ENCODE data around the gene MDM1. TPM values are rescaled to one million over a fixed set of nuclear protein-coding genes. Genes with fewer than 3 reads are reported as not detected.
A peak's percentile ranks its signal among the peaks of the same experiment; 100 is the strongest.

MDM1 gene
- total and polyA plus RNA-seq, 2 experiments from 2014 or later: 13.6 to 18.9 TPM

DNA sequence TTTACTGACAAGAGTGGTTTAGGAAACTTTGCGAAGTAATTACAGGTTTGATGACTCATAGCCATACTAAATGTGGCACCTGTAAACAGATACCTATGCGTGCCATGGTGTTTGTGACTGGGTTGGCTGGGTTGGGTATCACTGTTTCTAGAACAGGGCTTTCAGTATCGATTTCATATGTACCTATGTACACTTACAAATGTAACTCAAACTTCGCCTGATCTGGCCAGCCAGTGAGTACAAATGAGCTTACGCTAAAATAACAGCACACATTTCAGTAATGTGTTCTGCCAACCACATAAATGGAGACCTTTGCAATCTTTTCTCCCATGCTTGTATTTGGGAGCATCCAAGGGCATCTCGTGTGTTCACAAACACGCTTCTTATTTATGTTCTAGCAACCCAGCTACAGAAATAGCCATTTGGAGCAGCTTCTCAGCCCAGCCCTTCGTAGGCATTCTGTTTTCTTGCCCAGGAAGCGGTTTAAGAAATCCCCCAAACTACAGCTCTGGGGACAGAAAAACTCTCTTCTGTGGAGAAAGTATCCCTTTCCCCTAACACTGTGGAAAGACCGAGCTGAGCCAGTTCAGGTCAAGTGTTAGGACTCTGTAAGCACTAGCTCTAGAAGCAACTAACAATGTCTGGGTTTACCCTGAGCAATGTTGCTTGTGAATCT, 42.3 kb upstream of the MDM1 start:
- Histone ChIP-seq H3K36me3 (ENCODE audit: insufficient read depth) (no peaks in the 10 kb centered on the region), H3K4me3 (no peak overlapping the region), H3K27me3 (ENCODE audit: insufficient read depth) (no peaks in the 10 kb centered on the region), H3K4me1 (ENCODE audit: insufficient read depth) (peaks cover 20% of the 10 kb centered on the region), H3K4me2 (no peak overlapping the region), H3K27ac (ENCODE audit: low read depth) (no peak overlapping the region), H3K9me2 (ENCODE audit: insufficient read depth) (no peaks in the 10 kb centered on the region), H4K20me1 (replicated peaks; ENCODE audit: insufficient read depth) (no peaks in the 10 kb centered on the region), H2AFZ (peak overlapping the region; percentile 89), H3F3A (replicated peaks; ENCODE audit: low read depth) (no peaks in the 10 kb centered on the region; the same call in 1 of the 2 replicates), H3K79me2 (replicated peaks; ENCODE audit: insufficient read depth) (no peaks in the 10 kb centered on the region)
- no peaks in the 10 kb centered on the region for H3K9me3 Mint-ChIP-seq
- peaks cover 26% of the 10 kb centered on the region for H3K4me1 Mint-ChIP-seq
- TF ChIP-seq, protein P1, sequence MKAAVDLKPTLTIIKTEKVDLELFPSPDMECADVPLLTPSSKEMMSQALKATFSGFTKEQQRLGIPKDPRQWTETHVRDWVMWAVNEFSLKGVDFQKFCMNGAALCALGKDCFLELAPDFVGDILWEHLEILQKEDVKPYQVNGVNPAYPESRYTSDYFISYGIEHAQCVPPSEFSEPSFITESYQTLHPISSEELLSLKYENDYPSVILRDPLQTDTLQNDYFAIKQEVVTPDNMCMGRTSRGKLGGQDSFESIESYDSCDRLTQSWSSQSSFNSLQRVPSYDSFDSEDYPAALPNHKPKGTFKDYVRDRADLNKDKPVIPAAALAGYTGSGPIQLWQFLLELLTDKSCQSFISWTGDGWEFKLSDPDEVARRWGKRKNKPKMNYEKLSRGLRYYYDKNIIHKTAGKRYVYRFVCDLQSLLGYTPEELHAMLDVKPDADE (IDR thresholded peaks at IDR 0.05): no peak
- TF ChIP-seq CREB1 (CRISPR knock-in tag; IDR thresholded peaks at IDR 0.05; ENCODE audit: low read depth): no peak
- TF ChIP-seq JUNB (IDR thresholded peaks at IDR 0.05; ENCODE audit: unreplicated experiment): no peak
- TF ChIP-seq POLR2AphosphoS5 (IDR thresholded peaks at IDR 0.05; ENCODE audit: low read depth): no peak
- TF ChIP-seq, protein P2, sequence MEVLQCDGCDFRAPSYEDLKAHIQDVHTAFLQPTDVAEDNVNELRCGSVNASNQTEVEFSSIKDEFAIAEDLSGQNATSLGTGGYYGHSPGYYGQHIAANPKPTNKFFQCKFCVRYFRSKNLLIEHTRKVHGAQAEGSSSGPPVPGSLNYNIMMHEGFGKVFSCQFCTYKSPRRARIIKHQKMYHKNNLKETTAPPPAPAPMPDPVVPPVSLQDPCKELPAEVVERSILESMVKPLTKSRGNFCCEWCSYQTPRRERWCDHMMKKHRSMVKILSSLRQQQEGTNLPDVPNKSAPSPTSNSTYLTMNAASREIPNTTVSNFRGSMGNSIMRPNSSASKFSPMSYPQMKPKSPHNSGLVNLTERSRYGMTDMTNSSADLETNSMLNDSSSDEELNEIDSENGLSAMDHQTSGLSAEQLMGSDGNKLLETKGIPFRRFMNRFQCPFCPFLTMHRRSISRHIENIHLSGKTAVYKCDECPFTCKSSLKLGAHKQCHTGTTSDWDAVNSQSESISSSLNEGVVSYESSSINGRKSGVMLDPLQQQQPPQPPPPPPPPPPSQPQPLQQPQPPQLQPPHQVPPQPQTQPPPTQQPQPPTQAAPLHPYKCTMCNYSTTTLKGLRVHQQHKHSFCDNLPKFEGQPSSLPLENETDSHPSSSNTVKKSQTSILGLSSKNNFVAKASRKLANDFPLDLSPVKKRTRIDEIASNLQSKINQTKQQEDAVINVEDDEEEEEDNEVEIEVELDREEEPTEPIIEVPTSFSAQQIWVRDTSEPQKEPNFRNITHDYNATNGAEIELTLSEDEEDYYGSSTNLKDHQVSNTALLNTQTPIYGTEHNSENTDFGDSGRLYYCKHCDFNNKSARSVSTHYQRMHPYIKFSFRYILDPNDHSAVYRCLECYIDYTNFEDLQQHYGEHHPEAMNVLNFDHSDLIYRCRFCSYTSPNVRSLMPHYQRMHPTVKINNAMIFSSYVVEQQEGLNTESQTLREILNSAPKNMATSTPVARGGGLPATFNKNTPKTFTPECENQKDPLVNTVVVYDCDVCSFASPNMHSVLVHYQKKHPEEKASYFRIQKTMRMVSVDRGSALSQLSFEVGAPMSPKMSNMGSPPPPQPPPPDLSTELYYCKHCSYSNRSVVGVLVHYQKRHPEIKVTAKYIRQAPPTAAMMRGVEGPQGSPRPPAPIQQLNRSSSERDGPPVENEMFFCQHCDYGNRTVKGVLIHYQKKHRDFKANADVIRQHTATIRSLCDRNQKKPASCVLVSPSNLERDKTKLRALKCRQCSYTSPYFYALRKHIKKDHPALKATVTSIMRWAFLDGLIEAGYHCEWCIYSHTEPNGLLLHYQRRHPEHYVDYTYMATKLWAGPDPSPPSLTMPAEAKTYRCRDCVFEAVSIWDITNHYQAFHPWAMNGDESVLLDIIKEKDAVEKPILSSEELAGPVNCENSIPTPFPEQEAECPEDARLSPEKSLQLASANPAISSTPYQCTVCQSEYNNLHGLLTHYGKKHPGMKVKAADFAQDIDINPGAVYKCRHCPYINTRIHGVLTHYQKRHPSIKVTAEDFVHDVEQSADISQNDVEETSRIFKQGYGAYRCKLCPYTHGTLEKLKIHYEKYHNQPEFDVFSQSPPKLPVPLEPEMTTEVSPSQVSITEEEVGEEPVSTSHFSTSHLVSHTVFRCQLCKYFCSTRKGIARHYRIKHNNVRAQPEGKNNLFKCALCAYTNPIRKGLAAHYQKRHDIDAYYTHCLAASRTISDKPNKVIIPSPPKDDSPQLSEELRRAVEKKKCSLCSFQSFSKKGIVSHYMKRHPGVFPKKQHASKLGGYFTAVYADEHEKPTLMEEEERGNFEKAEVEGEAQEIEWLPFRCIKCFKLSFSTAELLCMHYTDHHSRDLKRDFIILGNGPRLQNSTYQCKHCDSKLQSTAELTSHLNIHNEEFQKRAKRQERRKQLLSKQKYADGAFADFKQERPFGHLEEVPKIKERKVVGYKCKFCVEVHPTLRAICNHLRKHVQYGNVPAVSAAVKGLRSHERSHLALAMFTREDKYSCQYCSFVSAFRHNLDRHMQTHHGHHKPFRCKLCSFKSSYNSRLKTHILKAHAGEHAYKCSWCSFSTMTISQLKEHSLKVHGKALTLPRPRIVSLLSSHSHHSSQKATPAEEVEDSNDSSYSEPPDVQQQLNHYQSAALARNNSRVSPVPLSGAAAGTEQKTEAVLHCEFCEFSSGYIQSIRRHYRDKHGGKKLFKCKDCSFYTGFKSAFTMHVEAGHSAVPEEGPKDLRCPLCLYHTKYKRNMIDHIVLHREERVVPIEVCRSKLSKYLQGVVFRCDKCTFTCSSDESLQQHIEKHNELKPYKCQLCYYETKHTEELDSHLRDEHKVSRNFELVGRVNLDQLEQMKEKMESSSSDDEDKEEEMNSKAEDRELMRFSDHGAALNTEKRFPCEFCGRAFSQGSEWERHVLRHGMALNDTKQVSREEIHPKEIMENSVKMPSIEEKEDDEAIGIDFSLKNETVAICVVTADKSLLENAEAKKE (CRISPR knock-in tag; IDR thresholded peaks at IDR 0.05): no peak
- TF ChIP-seq ZNF331 (CRISPR knock-in tag; IDR thresholded peaks at IDR 0.05; ENCODE audit: low read depth): no peak
- no peak for TF ChIP-seq EZH2phosphoT487 (IDR thresholded peaks at IDR 0.05; ENCODE audit: unreplicated experiment)
- TF ChIP-seq NANOG (IDR thresholded peaks at IDR 0.05; ENCODE audit: borderline replicate concordance): no peak
- TF ChIP-seq ZNF114 (CRISPR knock-in tag; IDR thresholded peaks at IDR 0.05): no peak
- TF ChIP-seq, protein P3, sequence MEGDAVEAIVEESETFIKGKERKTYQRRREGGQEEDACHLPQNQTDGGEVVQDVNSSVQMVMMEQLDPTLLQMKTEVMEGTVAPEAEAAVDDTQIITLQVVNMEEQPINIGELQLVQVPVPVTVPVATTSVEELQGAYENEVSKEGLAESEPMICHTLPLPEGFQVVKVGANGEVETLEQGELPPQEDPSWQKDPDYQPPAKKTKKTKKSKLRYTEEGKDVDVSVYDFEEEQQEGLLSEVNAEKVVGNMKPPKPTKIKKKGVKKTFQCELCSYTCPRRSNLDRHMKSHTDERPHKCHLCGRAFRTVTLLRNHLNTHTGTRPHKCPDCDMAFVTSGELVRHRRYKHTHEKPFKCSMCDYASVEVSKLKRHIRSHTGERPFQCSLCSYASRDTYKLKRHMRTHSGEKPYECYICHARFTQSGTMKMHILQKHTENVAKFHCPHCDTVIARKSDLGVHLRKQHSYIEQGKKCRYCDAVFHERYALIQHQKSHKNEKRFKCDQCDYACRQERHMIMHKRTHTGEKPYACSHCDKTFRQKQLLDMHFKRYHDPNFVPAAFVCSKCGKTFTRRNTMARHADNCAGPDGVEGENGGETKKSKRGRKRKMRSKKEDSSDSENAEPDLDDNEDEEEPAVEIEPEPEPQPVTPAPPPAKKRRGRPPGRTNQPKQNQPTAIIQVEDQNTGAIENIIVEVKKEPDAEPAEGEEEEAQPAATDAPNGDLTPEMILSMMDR (conservative IDR thresholded peaks at IDR 0.05; ENCODE audit: low read depth in 2 of 2): no peak
- TF ChIP-seq STAT1 (IDR thresholded peaks at IDR 0.05; ENCODE audit: unreplicated experiment): no peak
- TF ChIP-seq, protein P4, sequence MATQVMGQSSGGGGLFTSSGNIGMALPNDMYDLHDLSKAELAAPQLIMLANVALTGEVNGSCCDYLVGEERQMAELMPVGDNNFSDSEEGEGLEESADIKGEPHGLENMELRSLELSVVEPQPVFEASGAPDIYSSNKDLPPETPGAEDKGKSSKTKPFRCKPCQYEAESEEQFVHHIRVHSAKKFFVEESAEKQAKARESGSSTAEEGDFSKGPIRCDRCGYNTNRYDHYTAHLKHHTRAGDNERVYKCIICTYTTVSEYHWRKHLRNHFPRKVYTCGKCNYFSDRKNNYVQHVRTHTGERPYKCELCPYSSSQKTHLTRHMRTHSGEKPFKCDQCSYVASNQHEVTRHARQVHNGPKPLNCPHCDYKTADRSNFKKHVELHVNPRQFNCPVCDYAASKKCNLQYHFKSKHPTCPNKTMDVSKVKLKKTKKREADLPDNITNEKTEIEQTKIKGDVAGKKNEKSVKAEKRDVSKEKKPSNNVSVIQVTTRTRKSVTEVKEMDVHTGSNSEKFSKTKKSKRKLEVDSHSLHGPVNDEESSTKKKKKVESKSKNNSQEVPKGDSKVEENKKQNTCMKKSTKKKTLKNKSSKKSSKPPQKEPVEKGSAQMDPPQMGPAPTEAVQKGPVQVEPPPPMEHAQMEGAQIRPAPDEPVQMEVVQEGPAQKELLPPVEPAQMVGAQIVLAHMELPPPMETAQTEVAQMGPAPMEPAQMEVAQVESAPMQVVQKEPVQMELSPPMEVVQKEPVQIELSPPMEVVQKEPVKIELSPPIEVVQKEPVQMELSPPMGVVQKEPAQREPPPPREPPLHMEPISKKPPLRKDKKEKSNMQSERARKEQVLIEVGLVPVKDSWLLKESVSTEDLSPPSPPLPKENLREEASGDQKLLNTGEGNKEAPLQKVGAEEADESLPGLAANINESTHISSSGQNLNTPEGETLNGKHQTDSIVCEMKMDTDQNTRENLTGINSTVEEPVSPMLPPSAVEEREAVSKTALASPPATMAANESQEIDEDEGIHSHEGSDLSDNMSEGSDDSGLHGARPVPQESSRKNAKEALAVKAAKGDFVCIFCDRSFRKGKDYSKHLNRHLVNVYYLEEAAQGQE (IDR thresholded peaks at IDR 0.05; ENCODE audit: unreplicated experiment): no peak
- no peak for TF ChIP-seq EZH2 (IDR thresholded peaks at IDR 0.05; ENCODE audit: low read depth, unreplicated experiment)
- H3K36me3 Mint-ChIP-seq (ENCODE audit: low read depth): no peaks in the 10 kb centered on the region
- no peak overlapping the region; the same call in 1 of the 2 replicates for H3K27ac Mint-ChIP-seq
- H3K4me3 Mint-ChIP-seq: no peak overlapping the region
- H3K27me3 Mint-ChIP-seq (ENCODE audit: insufficient read depth, low read depth, poor library complexity): peaks cover 14% of the 10 kb centered on the region
- DNase-seq (ENCODE audit: low spot score) (no peak), ATAC-seq (no peak)

Measured in GM23338 (cell line).